Lung (tissue), 12 donors: ENCODE data around the gene KCNQ5. TPM values are rescaled to one million over a fixed set of nuclear protein-coding genes. Genes with fewer than 3 reads are reported as not detected.

ENCODE experiments used
- ATAC-seq: fragments of 200-7000 bp; cut with Tn5 transposase; one replicate; pipeline ENCODE4 v1.9.1; 2020; ENCODE audit warnings: moderate number of reproducible peaks; ENCODE audit not compliant: insufficient read depth, low FRiP score
- DNase-seq, 3 donors: peaks; one replicate each; pipeline ENCODE4 v3.0.0-alpha.2; 2013 to 2017
- H3K27ac ChIP-seq, 2 donors: one replicate each; pipeline ENCODE4 v1.5.1; 2013; ENCODE audit warnings: mild to moderate bottlenecking in 2 of 2, moderate library complexity in 2 of 2, control low read depth in 1 of 2, inconsistent platforms in 1 of 2, low read depth in 1 of 2, low read length in 1 of 2
- H3K27me3 ChIP-seq, 3 donors: one replicate each; pipeline ENCODE4 v1.5.1; 2013; ENCODE audit warnings: low read length in 2 of 3; ENCODE audit not compliant: control insufficient read depth in 3 of 3, insufficient read depth in 3 of 3
- H3K36me3 ChIP-seq, 4 donors: one replicate each; pipeline ENCODE4 v1.5.1; 2013; ENCODE audit warnings: low read length in 4 of 4, mild to moderate bottlenecking in 1 of 4, moderate library complexity in 1 of 4; ENCODE audit not compliant: control insufficient read depth in 4 of 4, insufficient read depth in 4 of 4
- H3K4me1 ChIP-seq, 5 donors: one replicate each; pipeline ENCODE4 v1.5.1; 2013; ENCODE audit warnings: low read length in 5 of 5, mild to moderate bottlenecking in 2 of 5, moderate library complexity in 1 of 5; ENCODE audit not compliant: control insufficient read depth in 5 of 5, insufficient read depth in 5 of 5
- H3K4me3 ChIP-seq: one replicate; pipeline ENCODE4 v1.5.1; 2013; ENCODE audit warnings: mild to moderate bottlenecking, control low read depth, moderate library complexity
- H3K9ac ChIP-seq, 2 donors: one replicate each; pipeline ENCODE4 v1.5.1; 2013; ENCODE audit warnings: low read length in 2 of 2, control low read depth in 1 of 2; ENCODE audit not compliant: insufficient read depth in 1 of 2
- H3K9me3 ChIP-seq, 4 donors: one replicate each; pipeline ENCODE4 v1.5.1; 2013; ENCODE audit warnings: low read length in 3 of 4, mild to moderate bottlenecking in 1 of 4, moderate library complexity in 1 of 4; ENCODE audit not compliant: control insufficient read depth in 4 of 4, insufficient read depth in 3 of 4
- WGBS, 2 donors: extraction: QIAGEN DNeasy Blood & Tissue Kit; methylation state at CpG; one replicate each; pipeline ENCODE4 v1.1.7; 2013; 5-methylcytosine and 5-hydroxymethylcytosine counted together
- polyA plus RNA-seq, 2 donors: library from polyadenylated mRNA; stranded (reverse); fragments of 200-250 nt; gene quantifications; one replicate each; pipeline ENCODE4 v1.2.1, GENCODE V29; 2013
- total RNA-seq, 2 donors: library from RNA; depleted of rRNA in 1 of 2; stranded (reverse); fragments of >200 nt in 1 of 2; gene quantifications; one replicate each; pipeline ENCODE4 v1.2.1, GENCODE V29; 2014 to 2021
- TF ChIP-seq, protein P1 (sequence below): IDR thresholded peaks from 2 replicates; pipeline ENCODE4 v1.5.1; 2012; ENCODE audit warnings: mild to moderate bottlenecking; ENCODE audit errors: control extremely low read depth, extremely low read depth
- donor health status: control.
- donor health status: control.
- donor health status: Bipolar disorder and iron deficiency.
- donor health status: healthy.
- donor health status: DM: yes; HTN: yes; CAD: no.

Gene KCNQ5
- total and polyA plus RNA-seq, 4 donors: 0.12 to 5.7 (median 0.46) TPM

DNA sequence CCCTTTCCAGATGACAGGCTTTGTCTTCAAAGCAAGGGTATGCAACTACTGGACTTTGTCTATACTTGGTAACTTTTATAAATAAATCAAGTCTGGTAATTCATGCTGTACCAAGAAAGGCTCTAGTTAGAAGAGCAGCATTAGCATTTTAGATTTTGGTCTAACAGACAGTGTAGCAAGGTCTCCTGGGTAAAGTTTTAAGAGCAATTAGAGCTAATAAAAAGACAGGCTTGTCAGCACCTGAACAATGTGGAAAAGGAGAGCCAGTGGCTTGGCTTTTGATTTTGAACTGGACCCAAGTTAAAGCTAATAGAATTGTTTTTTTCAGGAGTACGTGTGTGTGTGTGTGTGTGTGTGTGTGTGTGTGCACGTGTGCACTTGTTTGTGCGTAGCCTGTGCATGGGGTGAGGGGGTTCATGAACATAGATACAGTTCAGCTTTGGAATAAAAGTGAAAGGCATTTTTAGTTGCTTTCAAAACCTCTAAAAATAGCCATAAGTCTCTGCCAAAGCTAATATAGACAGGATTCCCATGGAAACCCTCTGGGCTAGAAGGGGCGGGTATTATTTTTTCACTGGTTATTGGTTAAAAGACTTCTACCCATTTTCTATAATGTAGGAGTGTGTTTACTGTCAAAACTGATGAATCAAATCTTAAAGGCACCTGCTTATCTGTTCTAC is 138.4 kb downstream of the KCNQ5 start:
- Histone ChIP-seq H3K9me3 (no peaks in the 10 kb centered on the region), H3K27ac (no peak overlapping the region), H3K36me3 (no peaks in the 10 kb centered on the region), H3K4me3 (no peak overlapping the region), H3K9ac (no peak overlapping the region), H3K27me3 (no peaks in the 10 kb centered on the region), H3K4me1 (peaks cover 0 to 9% (median 7%) of the 10 kb centered on the region in 5 donors)
- ATAC-seq: no peak
- 52 to 69% methylated on average over 4 of the region's 4 CpGs for WGBS, 2 donors
- TF ChIP-seq, protein P1, sequence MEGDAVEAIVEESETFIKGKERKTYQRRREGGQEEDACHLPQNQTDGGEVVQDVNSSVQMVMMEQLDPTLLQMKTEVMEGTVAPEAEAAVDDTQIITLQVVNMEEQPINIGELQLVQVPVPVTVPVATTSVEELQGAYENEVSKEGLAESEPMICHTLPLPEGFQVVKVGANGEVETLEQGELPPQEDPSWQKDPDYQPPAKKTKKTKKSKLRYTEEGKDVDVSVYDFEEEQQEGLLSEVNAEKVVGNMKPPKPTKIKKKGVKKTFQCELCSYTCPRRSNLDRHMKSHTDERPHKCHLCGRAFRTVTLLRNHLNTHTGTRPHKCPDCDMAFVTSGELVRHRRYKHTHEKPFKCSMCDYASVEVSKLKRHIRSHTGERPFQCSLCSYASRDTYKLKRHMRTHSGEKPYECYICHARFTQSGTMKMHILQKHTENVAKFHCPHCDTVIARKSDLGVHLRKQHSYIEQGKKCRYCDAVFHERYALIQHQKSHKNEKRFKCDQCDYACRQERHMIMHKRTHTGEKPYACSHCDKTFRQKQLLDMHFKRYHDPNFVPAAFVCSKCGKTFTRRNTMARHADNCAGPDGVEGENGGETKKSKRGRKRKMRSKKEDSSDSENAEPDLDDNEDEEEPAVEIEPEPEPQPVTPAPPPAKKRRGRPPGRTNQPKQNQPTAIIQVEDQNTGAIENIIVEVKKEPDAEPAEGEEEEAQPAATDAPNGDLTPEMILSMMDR: no peak
- DNase-seq: peak in 2 of 3 donors; percentile 25 to 56

DNA sequence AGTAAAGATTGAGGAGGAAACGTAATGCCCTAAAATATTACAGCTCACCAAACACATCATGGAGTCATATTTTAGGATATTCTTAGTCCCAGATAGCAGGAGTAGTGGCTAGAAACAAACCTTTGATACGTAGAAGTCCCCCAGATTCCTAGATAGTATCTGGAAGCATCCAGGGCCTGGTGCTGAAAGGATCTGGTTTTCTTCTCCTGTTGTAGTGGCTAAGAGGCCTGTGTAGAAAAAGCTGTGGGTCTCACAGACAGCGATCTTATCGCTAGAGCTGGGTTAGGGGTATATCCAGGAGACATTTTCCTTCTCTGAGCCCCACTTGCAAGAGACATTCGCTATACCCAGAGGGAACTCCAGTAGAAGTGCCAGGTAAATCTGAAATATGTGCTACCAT is 139.9 kb downstream of the KCNQ5 start:
- TF ChIP-seq, protein P1: no peak
- ATAC-seq: no peak
- DNase-seq: no peak

DNA sequence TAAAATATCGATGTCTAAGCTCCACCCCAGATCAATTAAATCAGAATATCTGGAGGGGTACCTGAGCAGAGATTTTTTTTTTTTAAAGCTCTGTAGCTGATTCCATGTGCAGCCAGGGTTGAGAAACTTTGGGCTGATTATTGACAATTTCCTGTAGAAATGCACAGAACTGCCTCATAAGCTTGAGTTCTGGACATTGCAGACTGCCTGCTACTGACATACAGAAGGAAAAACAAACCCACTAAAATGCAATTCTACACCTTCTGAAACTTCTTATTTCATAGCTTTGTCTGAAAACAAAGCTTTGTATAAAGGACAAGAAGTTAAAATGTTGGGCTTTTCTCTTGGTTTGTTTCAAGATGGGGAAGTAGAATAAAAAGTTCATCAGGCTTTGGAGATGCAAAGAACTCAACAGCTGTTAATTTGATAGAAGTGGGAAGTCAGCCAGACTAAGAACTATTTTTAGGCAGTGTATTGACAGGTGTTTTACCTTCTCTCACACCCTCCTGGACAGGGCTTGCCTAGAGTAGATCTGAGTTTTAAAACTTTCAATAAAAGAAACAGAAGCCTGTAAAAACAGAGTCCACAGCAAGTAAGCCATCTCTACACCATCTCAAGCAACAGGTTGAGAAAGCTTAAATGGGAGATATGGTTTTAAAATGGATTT is 147.7 kb downstream of the KCNQ5 start:
- no peak for ATAC-seq
- Histone ChIP-seq H3K4me3 (no peak overlapping the region), H3K4me1 (no peaks in the 10 kb centered on the region), H3K9me3 (no peaks in the 10 kb centered on the region), H3K27me3 (no peaks in the 10 kb centered on the region), H3K36me3 (no peaks in the 10 kb centered on the region), H3K27ac (no peak overlapping the region), H3K9ac (no peak overlapping the region)
- DNase-seq: no peak
- TF ChIP-seq, protein P1: no peak
- WGBS, 2 donors: 91 to 92% methylated on average over 1 of the region's 1 CpG

More for the DNA sequence above, 139.9 kb downstream of the KCNQ5 start:
- Histone ChIP-seq H3K9ac (no peak overlapping the region), H3K4me3 (no peak overlapping the region), H3K9me3 (no peaks in the 10 kb centered on the region), H3K36me3 (no peaks in the 10 kb centered on the region), H3K27me3 (no peaks in the 10 kb centered on the region), H3K4me1 (peaks cover 0 to 9% (median 7%) of the 10 kb centered on the region in 5 donors), H3K27ac (no peak overlapping the region)
- 89 to 93% methylated on average over 5 of the region's 5 CpGs for WGBS, 2 donors
